ENCODE data around the gene CD247. TPM values are rescaled to one million over a fixed set of nuclear protein-coding genes. Genes with fewer than 3 reads are reported as not detected.

Gene CD247
- total and polyA plus RNA-seq, 9 of the 15 experiments (the other 6 are each of a cell fraction or from before 2014, with no cell fraction given) = 0.08 to 0.42 (median 0.28) TPM; not detected in 5

DNA sequence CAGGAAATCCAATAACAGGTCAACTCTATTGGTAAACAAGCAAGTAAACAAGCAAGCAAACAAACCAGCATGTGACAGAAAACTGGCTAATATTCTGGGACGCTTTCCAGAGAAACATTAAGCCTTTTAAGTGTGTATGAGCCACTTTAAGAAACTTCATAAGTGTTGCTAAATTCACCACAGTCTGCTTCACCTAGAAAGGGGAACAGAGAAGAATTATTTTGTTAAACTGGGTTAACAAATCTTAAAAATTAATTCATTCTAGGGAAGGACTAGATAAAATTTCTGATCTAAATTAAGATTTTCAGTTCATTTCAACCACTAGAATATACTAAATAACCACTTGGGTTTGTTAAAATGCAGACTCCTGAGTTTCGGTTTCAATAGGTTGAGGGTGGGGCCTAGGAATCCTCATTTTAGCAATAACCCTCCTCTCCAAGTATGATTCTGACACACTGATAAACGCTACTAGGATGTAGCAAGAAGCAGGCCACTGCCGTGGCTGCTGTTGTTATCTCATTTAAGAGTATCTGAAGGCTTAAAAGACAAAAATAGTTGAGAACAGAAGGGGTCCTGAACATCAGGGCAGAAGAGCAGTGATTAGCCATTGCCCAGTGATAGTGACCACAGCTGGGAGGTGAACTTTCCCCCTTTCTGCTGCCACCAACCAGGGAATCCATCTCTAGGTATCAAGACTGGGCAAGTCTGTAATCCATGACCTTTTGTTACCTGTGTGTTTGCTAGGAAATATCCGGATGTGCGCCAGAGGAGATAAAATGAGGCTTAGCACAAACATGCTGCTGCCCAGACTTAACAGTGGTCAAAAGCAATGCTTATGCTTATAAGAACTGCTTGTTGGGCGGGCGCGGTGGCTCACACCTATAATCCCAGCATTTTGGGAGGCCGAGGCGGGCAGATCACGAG lies 24.0 kb upstream of the CD247 start (continued):
- TF ChIP-seq, protein P1, sequence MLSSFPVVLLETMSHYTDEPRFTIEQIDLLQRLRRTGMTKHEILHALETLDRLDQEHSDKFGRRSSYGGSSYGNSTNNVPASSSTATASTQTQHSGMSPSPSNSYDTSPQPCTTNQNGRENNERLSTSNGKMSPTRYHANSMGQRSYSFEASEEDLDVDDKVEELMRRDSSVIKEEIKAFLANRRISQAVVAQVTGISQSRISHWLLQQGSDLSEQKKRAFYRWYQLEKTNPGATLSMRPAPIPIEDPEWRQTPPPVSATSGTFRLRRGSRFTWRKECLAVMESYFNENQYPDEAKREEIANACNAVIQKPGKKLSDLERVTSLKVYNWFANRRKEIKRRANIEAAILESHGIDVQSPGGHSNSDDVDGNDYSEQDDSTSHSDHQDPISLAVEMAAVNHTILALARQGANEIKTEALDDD (IDR thresholded peaks at IDR 0.05) = no peak
- TF ChIP-seq KDM1A (IDR thresholded peaks at IDR 0.05) (no peak), EZH2 (IDR thresholded peaks at IDR 0.05; ENCODE audit: borderline replicate concordance, low read depth, low read length) (no peak), SREBF2 (CRISPR knock-in tag; IDR thresholded peaks at IDR 0.05) (no peak), ZFP30 (CRISPR knock-in tag; IDR thresholded peaks at IDR 0.05; ENCODE audit: borderline replicate concordance) (no peak), CBX2 (IDR thresholded peaks at IDR 0.05; ENCODE audit: insufficient read depth, low read length, poor library complexity, severe bottlenecking) (no peak), GABPB1 (CRISPR knock-in tag; IDR thresholded peaks at IDR 0.05) (no peak), HNRNPUL1 (IDR thresholded peaks at IDR 0.05; ENCODE audit: low read length) (peak; percentile 50; the same call in 1 of the 2 replicates), POLR2H (tag; IDR thresholded peaks at IDR 0.05; ENCODE audit: low read depth) (no peak), HLTF (IDR thresholded peaks at IDR 0.05) (no peak), CEBPB (tag; IDR thresholded peaks at IDR 0.05) (peak; percentile 73), ZNF436 (CRISPR knock-in tag; IDR thresholded peaks at IDR 0.05) (no peak), KLF10 (CRISPR knock-in tag; IDR thresholded peaks at IDR 0.05) (no peak), NFIC (IDR thresholded peaks at IDR 0.05) (peak; percentile 62)
- TF ChIP-seq, protein P2, sequence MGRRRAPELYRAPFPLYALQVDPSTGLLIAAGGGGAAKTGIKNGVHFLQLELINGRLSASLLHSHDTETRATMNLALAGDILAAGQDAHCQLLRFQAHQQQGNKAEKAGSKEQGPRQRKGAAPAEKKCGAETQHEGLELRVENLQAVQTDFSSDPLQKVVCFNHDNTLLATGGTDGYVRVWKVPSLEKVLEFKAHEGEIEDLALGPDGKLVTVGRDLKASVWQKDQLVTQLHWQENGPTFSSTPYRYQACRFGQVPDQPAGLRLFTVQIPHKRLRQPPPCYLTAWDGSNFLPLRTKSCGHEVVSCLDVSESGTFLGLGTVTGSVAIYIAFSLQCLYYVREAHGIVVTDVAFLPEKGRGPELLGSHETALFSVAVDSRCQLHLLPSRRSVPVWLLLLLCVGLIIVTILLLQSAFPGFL (CRISPR knock-in tag; IDR thresholded peaks at IDR 0.05) = 0 out of 2 replicates have a peak, but pooled peaks have one; percentile 49
- TF ChIP-seq, protein P3, sequence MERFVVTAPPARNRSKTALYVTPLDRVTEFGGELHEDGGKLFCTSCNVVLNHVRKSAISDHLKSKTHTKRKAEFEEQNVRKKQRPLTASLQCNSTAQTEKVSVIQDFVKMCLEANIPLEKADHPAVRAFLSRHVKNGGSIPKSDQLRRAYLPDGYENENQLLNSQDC (CRISPR knock-in tag; IDR thresholded peaks at IDR 0.05) = no peak
- TF ChIP-seq, protein P4, sequence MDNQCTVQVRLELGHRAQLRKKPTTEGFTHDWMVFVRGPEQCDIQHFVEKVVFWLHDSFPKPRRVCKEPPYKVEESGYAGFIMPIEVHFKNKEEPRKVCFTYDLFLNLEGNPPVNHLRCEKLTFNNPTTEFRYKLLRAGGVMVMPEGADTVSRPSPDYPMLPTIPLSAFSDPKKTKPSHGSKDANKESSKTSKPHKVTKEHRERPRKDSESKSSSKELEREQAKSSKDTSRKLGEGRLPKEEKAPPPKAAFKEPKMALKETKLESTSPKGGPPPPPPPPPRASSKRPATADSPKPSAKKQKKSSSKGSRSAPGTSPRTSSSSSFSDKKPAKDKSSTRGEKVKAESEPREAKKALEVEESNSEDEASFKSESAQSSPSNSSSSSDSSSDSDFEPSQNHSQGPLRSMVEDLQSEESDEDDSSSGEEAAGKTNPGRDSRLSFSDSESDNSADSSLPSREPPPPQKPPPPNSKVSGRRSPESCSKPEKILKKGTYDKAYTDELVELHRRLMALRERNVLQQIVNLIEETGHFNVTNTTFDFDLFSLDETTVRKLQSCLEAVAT (IDR thresholded peaks at IDR 0.05) = no peak
- TF ChIP-seq, protein P5, sequence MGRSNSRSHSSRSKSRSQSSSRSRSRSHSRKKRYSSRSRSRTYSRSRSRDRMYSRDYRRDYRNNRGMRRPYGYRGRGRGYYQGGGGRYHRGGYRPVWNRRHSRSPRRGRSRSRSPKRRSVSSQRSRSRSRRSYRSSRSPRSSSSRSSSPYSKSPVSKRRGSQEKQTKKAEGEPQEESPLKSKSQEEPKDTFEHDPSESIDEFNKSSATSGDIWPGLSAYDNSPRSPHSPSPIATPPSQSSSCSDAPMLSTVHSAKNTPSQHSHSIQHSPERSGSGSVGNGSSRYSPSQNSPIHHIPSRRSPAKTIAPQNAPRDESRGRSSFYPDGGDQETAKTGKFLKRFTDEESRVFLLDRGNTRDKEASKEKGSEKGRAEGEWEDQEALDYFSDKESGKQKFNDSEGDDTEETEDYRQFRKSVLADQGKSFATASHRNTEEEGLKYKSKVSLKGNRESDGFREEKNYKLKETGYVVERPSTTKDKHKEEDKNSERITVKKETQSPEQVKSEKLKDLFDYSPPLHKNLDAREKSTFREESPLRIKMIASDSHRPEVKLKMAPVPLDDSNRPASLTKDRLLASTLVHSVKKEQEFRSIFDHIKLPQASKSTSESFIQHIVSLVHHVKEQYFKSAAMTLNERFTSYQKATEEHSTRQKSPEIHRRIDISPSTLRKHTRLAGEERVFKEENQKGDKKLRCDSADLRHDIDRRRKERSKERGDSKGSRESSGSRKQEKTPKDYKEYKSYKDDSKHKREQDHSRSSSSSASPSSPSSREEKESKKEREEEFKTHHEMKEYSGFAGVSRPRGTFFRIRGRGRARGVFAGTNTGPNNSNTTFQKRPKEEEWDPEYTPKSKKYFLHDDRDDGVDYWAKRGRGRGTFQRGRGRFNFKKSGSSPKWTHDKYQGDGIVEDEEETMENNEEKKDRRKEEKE (IDR thresholded peaks at IDR 0.05; ENCODE audit: borderline replicate concordance in 1 of 2, control insufficient read depth in 1 of 2, low read depth in 2 of 2, low read length in 1 of 2) = no peak
